HG03520 (cell line): ENCODE measurements around the gene ALPP.
"Not testable (repeated sequence)": the region's sequence is repeated elsewhere in the genome, so short reads cannot be mapped to it uniquely, and the experiment has no call there.

ENCODE experiments used
- ATAC-seq: cut with Tn5 transposase; IDR thresholded peaks from one replicate; pipeline ENCODE4 v1.9.1; 2021; ENCODE audit warnings: mild to moderate bottlenecking, moderate library complexity; ENCODE audit not compliant: unreplicated experiment

The ALPP gene

DNA sequence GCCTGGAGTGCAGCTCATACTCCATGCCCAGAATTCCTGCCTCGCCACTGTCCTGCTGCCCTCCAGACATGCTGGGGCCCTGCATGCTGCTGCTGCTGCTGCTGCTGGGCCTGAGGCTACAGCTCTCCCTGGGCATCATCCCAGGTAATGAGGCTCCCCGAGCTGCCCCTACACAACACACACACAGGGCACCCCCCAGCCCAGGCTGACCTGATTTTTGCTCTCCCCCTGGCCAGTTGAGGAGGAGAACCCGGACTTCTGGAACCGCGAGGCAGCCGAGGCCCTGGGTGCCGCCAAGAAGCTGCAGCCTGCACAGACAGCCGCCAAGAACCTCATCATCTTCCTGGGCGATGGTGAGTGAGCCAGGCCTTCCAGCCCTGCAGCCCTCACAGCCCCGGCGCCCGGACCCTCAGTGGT is at the start of gene ALPP:
Gene ALPP (plus strand): TSS at position 17 of the 417 bp plus-strand sequence. CDS start 52 bp downstream, at position 69.
- ATAC-seq: not testable (repeated sequence)

- ATAC-seq: no peak
Measured at GRCh38 chr2:232329716-232330067, 48.9 kb upstream of the ALPP start.

- ATAC-seq: no peak
Measured at GRCh38 chr2:232330068-232330999, 48.2 kb upstream of the ALPP start.

DNA sequence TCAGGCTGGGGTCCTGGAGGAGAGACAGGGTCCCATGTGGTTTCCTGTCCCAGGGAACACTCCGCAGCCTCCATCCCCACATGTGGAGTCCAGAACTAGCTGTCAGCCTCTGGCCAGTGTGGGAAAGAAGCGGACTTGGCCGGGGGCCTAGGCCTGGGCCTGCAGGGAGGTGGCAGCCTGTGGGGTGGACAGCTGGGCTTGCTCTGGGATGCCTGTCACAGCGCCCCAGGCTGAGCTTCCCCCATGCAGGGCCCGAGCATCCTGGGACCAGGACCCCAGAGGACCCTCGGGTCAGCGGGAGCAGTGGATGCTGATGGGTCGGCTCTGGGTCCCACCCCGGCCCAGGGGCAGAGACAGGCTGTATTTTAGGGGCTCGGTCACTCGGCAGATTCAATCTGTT is 47.5 kb upstream of the ALPP start:
- ATAC-seq: not testable (repeated sequence)

DNA sequence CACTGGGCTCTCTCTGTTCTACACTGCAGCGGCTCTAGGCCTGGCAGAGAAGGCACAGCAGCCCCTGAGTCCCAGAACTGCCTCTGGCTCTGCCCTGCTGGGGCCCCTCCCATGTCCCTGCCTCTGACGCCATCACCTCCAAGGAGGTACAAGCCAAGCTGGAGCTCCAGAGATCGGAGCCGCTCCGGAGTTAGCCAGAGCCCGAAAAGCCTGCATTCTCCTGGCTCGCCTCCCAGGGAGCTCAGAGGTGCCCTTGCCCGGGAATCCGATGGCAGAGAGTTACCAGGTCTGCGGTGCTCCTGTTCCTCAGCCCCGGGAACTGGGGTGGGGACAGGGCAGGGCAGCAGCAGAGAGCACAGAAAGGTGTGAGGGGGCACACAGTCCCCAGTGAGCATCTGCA is 46.9 kb upstream of the ALPP start:
- not testable (repeated sequence) for ATAC-seq

GRCh38 chr2:232332244-232332939 is 46.2 kb upstream of the ALPP start:
- not testable (repeated sequence) for ATAC-seq

DNA sequence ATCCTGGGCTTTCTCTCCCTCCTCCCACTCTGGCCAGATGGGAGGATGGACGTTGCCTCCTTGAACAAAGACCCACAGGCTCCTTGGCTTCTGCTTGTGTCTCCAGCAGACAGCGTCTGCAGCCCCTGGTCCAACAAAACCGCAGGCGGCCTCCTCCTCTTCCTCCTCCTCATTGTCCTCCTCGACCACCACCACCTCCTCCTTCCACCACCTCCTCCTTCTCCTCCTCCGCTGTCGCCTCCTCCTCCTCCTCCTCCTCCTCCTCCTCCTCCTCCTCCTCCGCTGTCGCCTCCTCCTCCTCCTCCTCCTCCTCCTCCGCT is 45.7 kb upstream of the ALPP start:
- no peak for ATAC-seq

GRCh38 chr2:232333361-232334135 is 45.0 kb upstream of the ALPP start:
- ATAC-seq: no peak

DNA sequence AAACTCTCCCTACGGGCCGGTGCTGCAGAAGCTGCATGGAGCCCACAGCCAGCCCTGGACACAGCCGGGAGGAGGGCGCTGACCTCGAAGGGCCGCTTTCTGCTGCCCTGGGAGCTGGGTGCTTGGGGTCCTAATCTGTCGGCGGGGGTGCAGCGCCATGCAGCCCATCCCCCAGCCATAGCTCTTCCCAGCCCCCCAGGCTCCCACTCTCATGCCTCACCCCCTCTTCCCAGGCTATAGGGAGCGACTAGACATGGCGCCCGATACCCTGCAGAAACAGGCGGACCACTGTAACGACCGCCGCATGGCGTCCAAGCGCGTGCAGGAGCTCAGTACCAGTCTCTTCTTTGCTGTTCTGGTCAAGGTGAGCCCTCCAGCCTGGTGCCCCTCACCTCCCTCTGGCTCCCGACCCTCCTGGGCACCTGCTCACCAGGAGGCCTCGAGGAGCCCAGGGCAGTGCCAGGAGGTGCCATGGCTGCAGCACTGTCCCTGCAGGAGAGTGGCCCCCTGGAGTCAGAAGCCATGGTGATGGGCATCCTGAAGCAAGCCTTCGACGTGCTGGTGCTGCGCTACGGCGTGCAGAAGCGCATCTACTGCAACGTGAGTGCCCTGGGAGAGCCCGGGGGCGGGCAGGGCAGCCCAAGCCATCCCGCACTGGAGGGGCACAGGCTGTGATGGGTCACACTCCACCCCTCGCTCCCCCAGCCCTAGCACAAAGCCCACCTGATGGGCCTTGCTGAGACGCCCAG is 44.2 kb upstream of the ALPP start:
- not testable (repeated sequence) for ATAC-seq

GRCh38 chr2:232334885-232335205 is 43.7 kb upstream of the ALPP start:
- not testable (repeated sequence) for ATAC-seq

DNA sequence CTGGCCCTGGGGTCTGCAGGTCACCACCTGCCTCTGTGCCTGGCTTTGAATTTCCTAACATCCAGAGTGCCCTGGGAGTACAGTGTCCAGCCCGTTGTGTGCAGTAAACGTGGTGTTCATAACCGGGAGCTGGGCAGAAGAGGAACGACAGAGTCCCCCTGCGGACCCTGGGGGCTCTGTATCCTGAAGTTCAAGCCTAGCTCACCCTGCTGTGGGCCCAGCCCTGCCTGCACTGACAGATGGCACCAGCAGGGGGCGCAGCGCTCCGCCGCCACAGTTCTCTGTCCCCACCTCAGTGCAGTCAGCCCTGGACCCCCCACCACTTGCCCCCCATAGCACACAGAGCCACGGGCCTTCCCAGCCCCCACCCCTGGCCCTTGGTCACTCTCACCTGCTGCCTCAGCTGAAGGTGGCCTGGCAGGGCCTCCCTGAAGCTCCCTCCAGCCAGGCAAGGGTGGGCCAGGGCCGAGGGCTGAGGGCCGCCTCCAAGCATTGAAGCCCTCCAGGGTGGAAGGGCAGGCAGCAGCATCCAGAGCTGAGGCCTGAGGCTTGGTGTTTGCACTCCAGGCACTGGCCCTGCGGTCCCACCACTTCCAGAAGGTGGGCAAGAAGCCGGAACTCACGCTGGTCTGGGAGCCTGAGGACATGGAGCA is 43.2 kb upstream of the ALPP start:
- not testable (repeated sequence) for ATAC-seq

- ATAC-seq: no peak
Measured at GRCh38 chr2:232335859-232336215, 42.7 kb upstream of the ALPP start.

DNA sequence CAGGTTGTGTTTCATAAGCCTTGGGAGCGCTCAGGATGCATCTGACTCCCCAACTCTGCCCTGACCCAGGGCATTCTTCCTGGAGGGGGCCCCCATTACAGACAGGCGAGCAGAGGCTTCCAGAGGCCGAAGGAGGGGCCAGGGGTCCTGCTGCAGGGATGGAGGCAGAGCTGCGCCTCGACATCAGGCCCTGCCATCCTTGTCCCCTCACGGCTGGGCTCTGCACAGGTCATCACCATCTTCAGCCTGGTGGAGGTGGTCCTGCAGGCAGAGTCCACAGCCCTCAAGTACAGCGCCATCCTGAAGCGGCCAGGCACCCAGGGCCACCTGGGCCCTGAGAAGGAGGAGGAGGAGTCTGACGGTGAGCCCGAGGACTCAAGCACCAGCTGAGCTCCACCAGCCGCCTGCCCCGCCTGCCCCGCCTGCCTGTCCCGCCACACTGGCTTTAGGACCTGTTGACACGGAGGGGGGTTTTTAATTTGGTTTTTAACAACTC is 42.3 kb upstream of the ALPP start:
- no peak for ATAC-seq

DNA sequence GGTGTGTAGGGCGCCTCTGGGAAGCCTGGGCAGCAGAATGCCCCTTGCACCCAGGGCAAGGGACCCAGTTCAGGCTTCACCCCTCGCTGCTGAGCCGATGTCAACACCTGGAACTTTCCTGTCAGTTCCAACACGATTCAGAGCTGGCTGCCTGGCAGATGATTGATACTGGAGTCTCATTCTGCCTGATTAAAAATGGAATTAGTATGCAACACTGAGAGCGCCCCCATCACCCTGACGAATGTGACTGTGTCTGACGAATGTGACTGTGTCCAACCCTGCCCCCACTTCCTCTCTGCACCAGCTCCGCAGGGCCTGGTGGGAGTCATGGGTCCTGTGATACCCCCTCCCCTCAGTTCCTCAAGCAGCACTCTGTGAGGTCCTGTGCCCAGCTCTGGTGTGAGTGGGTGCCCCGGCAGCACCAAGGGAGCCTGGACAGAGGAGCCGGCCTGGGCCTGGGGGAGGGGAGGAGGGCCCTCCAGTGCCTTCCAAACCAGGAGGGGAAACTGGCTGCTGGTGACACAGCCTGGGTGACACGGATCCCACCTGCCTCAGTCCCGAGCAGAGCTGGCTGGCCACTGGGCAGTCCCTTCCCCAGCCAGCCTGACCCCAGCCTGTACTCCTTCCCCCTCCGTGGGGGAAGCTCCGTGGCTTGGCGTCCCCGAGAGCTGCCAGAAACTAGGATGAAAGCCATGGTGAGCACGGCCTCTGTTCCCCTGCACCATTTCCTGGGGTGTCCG is 41.4 kb upstream of the ALPP start:
- ATAC-seq: no peak

- ATAC-seq: not testable (repeated sequence)
Measured at GRCh38 chr2:232338094-232338758, 40.3 kb upstream of the ALPP start.

GRCh38 chr2:232338759-232339106 is 39.8 kb upstream of the ALPP start:
- ATAC-seq: no peak

DNA sequence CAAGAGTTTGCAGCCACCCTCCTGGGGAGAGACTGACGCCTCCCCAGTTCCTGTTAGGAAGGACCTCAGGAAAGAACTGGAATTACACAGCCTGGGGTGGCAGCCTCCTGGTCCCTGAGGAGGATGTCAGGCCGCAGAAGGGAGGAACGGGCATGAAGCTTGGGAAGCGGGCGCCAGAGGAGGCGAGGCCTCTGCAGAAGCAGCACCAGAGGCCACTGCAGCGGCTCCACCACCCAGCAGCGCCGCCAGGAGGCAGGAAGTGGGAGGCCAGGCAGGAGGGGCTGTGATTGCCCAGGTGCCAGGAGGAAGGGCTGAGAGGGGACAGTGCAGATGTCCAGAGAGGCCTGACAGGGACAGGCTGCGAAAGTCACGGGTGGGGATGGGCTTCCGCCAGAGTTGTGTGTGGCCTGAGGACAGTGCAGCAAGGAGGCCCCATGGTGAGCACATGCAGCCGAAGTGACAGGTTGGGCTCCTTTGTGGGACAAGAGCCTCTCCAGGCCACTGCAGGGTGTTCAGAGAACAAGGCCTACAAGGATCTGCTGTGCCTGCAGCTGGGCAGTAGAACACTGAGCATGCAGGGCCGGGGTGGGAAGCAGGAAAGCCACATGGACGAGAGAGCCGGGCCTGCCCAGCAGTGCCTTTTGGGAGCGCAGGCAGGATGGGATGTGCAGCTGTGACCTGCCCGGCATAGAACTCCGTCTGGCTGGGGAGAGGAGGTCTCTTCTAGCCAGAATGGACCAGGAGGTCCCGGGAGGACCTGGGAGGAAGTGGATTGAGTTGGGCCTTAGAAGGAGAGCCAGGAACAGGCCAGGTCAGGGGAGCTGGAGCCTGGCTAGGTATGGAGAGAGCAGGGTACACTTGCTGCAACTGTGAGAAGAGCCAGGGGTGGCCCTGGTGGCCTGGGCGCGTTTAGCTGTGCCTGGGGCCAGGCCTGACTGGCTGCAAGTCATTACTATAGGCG is 39.1 kb upstream of the ALPP start:
- ATAC-seq: no peak
